Astrocyte (in vitro differentiated cells and primary cell): Measurements from ENCODE around the gene FAAP100. TPM values are rescaled to one million over a fixed set of nuclear protein-coding genes. Genes with fewer than 3 reads are reported as not detected.

Experiments used
- DNase-seq: peaks from one replicate; pipeline ENCODE4 v3.0.0-alpha.2; 2010; ENCODE audit warnings: low read depth
- FAIRE-seq: peaks from 2 replicates; lab custom pipeline; 2011; peaks lifted over from hg19 to GRCh38; lab: Jason Lieb, UNC
- H2AFZ ChIP-seq: 2 replicates; pipeline ENCODE4 v1.6.0; 2012; ENCODE audit warnings: low read depth, low read length, inconsistent platforms
- H3K27ac ChIP-seq: 2 replicates; pipeline ENCODE4 v1.5.1; 2011; ENCODE audit warnings: low read depth, low read length, inconsistent platforms
- H3K27me3 ChIP-seq: 2 replicates; pipeline ENCODE4 v1.6.0; 2011; ENCODE audit warnings: low read length, inconsistent platforms; ENCODE audit not compliant: insufficient read depth
- H3K36me3 ChIP-seq: 2 replicates; pipeline ENCODE4 v1.5.1; 2011; ENCODE audit warnings: low read length, inconsistent platforms; ENCODE audit not compliant: insufficient read depth
- H3K4me1 ChIP-seq: 2 replicates; pipeline ENCODE4 v1.5.1; 2011; ENCODE audit warnings: low read length, inconsistent platforms; ENCODE audit not compliant: insufficient read depth
- H3K4me2 ChIP-seq: 2 replicates; pipeline ENCODE4 v1.6.0; 2012; ENCODE audit warnings: low read length, inconsistent platforms
- H3K4me3 ChIP-seq: 2 replicates; pipeline ENCODE4 v1.5.1; 2011; ENCODE audit warnings: low read depth, mild to moderate bottlenecking, low read length, inconsistent platforms; ENCODE audit not compliant: insufficient read depth
- H3K79me2 ChIP-seq: 2 replicates; pipeline ENCODE4 v1.6.0; 2012; ENCODE audit warnings: mild to moderate bottlenecking, low read length, inconsistent platforms; ENCODE audit not compliant: insufficient read depth
- H3K9ac ChIP-seq: 2 replicates; pipeline ENCODE4 v1.6.0; 2012; ENCODE audit warnings: mild to moderate bottlenecking, low read length, inconsistent platforms
- H3K9me3 ChIP-seq: 2 replicates; pipeline ENCODE4 v1.5.1; 2012; ENCODE audit warnings: low read depth, mild to moderate bottlenecking, low read length, inconsistent platforms; ENCODE audit not compliant: insufficient read depth
- H4K20me1 ChIP-seq: 2 replicates; pipeline ENCODE4 v1.6.0; 2012; ENCODE audit warnings: low read length, inconsistent platforms; ENCODE audit not compliant: insufficient read depth
- H3K27ac Mint-ChIP-seq: one replicate; pipeline ENCODE4 v1.8.0; 2021; ENCODE audit warnings: mild to moderate bottlenecking, mixed read lengths; ENCODE audit not compliant: unreplicated experiment
- H3K27me3 Mint-ChIP-seq: one replicate; pipeline ENCODE4 v1.8.0; 2021; ENCODE audit warnings: low read depth, mixed read lengths; ENCODE audit not compliant: unreplicated experiment
- H3K36me3 Mint-ChIP-seq: one replicate; pipeline ENCODE4 v1.8.0; 2021; ENCODE audit warnings: low read depth, mixed read lengths; ENCODE audit not compliant: unreplicated experiment
- H3K4me1 Mint-ChIP-seq: one replicate; pipeline ENCODE4 v1.8.0; 2021; ENCODE audit warnings: low read depth, mixed read lengths; ENCODE audit not compliant: unreplicated experiment
- H3K4me3 Mint-ChIP-seq: one replicate; pipeline ENCODE4 v1.8.0; 2021; ENCODE audit warnings: mild to moderate bottlenecking, moderate library complexity, mixed read lengths; ENCODE audit not compliant: unreplicated experiment
- H3K9me3 Mint-ChIP-seq: one replicate; pipeline ENCODE4 v1.8.0; 2021; ENCODE audit warnings: mild to moderate bottlenecking, mixed read lengths; ENCODE audit not compliant: unreplicated experiment
- CTCF ChIP-seq: IDR thresholded peaks from 2 replicates; pipeline ENCODE4 v1.5.1; 2011; ENCODE audit warnings: low read depth, mild to moderate bottlenecking, inconsistent platforms, low read length, moderate library complexity; ENCODE audit not compliant: insufficient read depth
- EZH2 ChIP-seq: IDR thresholded peaks from 2 replicates; pipeline ENCODE4 v1.6.1; 2012; ENCODE audit warnings: mild to moderate bottlenecking, low read length, inconsistent platforms; ENCODE audit not compliant: insufficient read depth
- total RNA-seq: library from RNA; stranded (reverse); gene quantifications from 2 replicates; pipeline ENCODE4 v1.2.1, GENCODE V29; 2021

FAAP100 gene
- total RNA-seq, 1 donor from 2014 or later, result 38.9 TPM

- peak overlapping the region; percentile 85 for H3K27ac ChIP-seq
- Mint-ChIP-seq H3K27me3 (no peaks in the 10 kb centered on the region), H3K27ac (peak overlapping the region; percentile 97), H3K36me3 (peaks cover 47% of the 10 kb centered on the region), H3K4me3 (peak overlapping the region; percentile 60), H3K4me1 (peaks cover 55% of the 10 kb centered on the region), H3K9me3 (peaks cover 2% of the 10 kb centered on the region)
- TF ChIP-seq CTCF (no peak), EZH2 (no peak)
- DNase-seq (peak; percentile 91), FAIRE-seq (peak; percentile 80)
- H3K9ac ChIP-seq, result peak overlapping the region; percentile 51
- H2AFZ ChIP-seq, result no peak overlapping the region
- peaks cover 13% of the 10 kb centered on the region for H4K20me1 ChIP-seq
- H3K79me2 ChIP-seq, result peaks cover 56% of the 10 kb centered on the region
- H3K4me1 ChIP-seq, result peaks cover 56% of the 10 kb centered on the region
- no peaks in the 10 kb centered on the region for H3K9me3 ChIP-seq
- peak overlapping the region; percentile 75 for H3K4me2 ChIP-seq
- no peaks in the 10 kb centered on the region for H3K27me3 ChIP-seq
- peak overlapping the region; percentile 25 for H3K4me3 ChIP-seq
- peaks cover 8% of the 10 kb centered on the region for H3K36me3 ChIP-seq
Observed at GRCh38 chr17:81576621-81577277, 24.6 kb upstream of the FAAP100 start.

GRCh38 chr17:81575836-81576235 lies 23.7 kb upstream of the FAAP100 start:
- Mint-ChIP-seq H3K9me3 (peaks cover 2% of the 10 kb centered on the region), H3K36me3 (peaks cover 50% of the 10 kb centered on the region), H3K4me3 (peak overlapping the region; percentile 43), H3K27ac (peak overlapping the region; percentile 97), H3K4me1 (peaks cover 52% of the 10 kb centered on the region), H3K27me3 (no peaks in the 10 kb centered on the region)
- Histone ChIP-seq H3K27me3 (no peaks in the 10 kb centered on the region), H3K36me3 (peaks cover 13% of the 10 kb centered on the region), H3K79me2 (peaks cover 51% of the 10 kb centered on the region), H4K20me1 (peaks cover 12% of the 10 kb centered on the region), H3K27ac (peak overlapping the region; percentile 60), H3K4me2 (peak overlapping the region; percentile 75), H3K4me3 (no peak overlapping the region), H2AFZ (no peak overlapping the region), H3K9me3 (no peaks in the 10 kb centered on the region), H3K4me1 (peaks cover 52% of the 10 kb centered on the region), H3K9ac (peak overlapping the region; percentile 24)
- DNase-seq (no peak), FAIRE-seq (no peak)
- TF ChIP-seq EZH2 (no peak), CTCF (no peak)

- no peak overlapping the region for H3K4me2 ChIP-seq
- Mint-ChIP-seq H3K27ac (peak overlapping the region; percentile 58), H3K4me1 (peaks cover 40% of the 10 kb centered on the region), H3K9me3 (peaks cover 2% of the 10 kb centered on the region), H3K27me3 (no peaks in the 10 kb centered on the region), H3K4me3 (peak overlapping the region; percentile 57), H3K36me3 (peaks cover 47% of the 10 kb centered on the region)
- DNase-seq (no peak), FAIRE-seq (no peak)
- peaks cover 40% of the 10 kb centered on the region for H3K4me1 ChIP-seq
- H3K9ac ChIP-seq, result no peak overlapping the region
- H3K27me3 ChIP-seq, result no peaks in the 10 kb centered on the region
- peaks cover 5% of the 10 kb centered on the region for H4K20me1 ChIP-seq
- no peak overlapping the region for H3K27ac ChIP-seq
- H3K4me3 ChIP-seq, result no peak overlapping the region
- no peak overlapping the region for H2AFZ ChIP-seq
- peaks cover 17% of the 10 kb centered on the region for H3K36me3 ChIP-seq
- no peak for TF ChIP-seq CTCF
- no peak for TF ChIP-seq EZH2
- no peaks in the 10 kb centered on the region for H3K9me3 ChIP-seq
- H3K79me2 ChIP-seq, result peaks cover 47% of the 10 kb centered on the region
Observed at GRCh38 chr17:81574643-81574956, 22.4 kb upstream of the FAAP100 start.
